HG03095 (cell line): ENCODE data around the gene ASPRV1.

Source experiments
- ATAC-seq: cut with Tn5 transposase; IDR thresholded peaks from one replicate; pipeline ENCODE4 v1.9.1; 2021; ENCODE audit warnings: moderate library complexity; ENCODE audit not compliant: unreplicated experiment

Gene ASPRV1

GRCh38 chr2:69943843-69944525, 17.4 kb downstream of the ASPRV1 start:
- ATAC-seq, result no peak

- ATAC-seq, result no peak
These were observed 18.2 kb downstream of the ASPRV1 start for GRCh38 chr2:69943000-69943842.

GRCh38 chr2:69940691-69941090, 20.7 kb downstream of the ASPRV1 start:
- ATAC-seq, result no peak

- ATAC-seq, result no peak
These were observed 21.7 kb downstream of the ASPRV1 start for GRCh38 chr2:69939722-69940121.

- ATAC-seq, result no peak
These were observed 23.5 kb downstream of the ASPRV1 start for GRCh38 chr2:69937968-69938367.

GRCh38 chr2:69936906-69937305, 24.5 kb downstream of the ASPRV1 start:
- ATAC-seq, result no peak

GRCh38 chr2:69935011-69935410, 26.4 kb downstream of the ASPRV1 start:
- no peak for ATAC-seq

- ATAC-seq, result no peak
These were observed 26.9 kb downstream of the ASPRV1 start for GRCh38 chr2:69934614-69934908.

GRCh38 chr2:69933839-69934613, 27.4 kb downstream of the ASPRV1 start:
- no peak for ATAC-seq

GRCh38 chr2:69933254-69933828, 28.1 kb downstream of the ASPRV1 start:
- ATAC-seq, result no peak

- no peak for ATAC-seq
These were observed 28.9 kb downstream of the ASPRV1 start for GRCh38 chr2:69932596-69932922.

- ATAC-seq, result no peak
These were observed 29.4 kb downstream of the ASPRV1 start for GRCh38 chr2:69931832-69932595.

- no peak for ATAC-seq
These were observed 34.4 kb downstream of the ASPRV1 start for GRCh38 chr2:69926849-69927515.

GRCh38 chr2:69923116-69923515, 38.3 kb downstream of the ASPRV1 start:
- ATAC-seq, result no peak

- no peak for ATAC-seq
These were observed 43.0 kb downstream of the ASPRV1 start for GRCh38 chr2:69918401-69918800.

- ATAC-seq, result no peak
These were observed 43.6 kb downstream of the ASPRV1 start for GRCh38 chr2:69917852-69918251.

- ATAC-seq, result no peak
These were observed 45.3 kb downstream of the ASPRV1 start for GRCh38 chr2:69916106-69916505.

- no peak for ATAC-seq
These were observed 46.2 kb downstream of the ASPRV1 start, which contains the start of gene MXD1 for GRCh38 chr2:69914950-69915945. TSS of gene MXD1 (plus strand) at chr2:69915109. CDS start at chr2:69915331, 222 bp downstream.
